ENCODE results near the gene SPTBN5.

The SPTBN5 gene

DNA sequence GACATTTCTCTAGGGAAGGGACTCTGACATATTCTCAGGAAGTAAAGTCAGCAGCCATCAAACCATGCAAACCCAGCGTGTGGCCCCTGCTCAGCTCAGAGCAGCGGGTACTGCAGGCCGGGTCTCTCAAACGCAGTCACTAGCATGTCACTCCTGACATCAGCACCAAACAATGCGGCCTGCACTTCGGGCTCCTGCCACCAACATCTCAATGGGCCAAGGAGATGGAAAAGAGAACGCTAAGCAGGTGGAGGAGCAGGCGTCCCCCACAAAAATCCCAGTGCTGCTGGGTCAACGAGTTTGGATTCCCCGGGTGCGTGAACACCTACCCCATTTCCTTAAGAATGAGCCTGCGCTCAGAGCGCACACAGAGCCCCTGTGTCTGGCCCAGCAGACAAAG lies 9.9 kb upstream of the SPTBN5 start:
- DNase-seq: no peak

DNA sequence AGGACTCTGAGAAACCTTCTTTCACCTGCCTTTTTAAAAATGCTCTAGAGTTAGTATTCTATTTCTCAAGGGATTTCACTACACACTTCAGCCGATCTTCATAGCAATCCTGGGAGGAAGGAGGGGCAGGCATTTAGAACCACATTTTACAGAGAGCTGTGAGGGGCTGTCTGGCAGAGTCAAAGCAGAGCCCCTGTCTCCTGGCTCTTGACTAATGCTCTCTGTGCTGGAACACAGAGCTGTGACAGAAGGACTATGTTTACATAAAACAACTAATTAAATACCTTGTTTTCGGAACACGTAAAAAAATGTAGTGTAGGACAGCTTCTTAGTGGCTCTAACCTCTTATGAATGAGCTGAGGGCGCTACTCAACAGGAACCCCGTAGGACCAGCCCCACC lies 7.6 kb upstream of the SPTBN5 start:
- DNase-seq: no peak

DNA sequence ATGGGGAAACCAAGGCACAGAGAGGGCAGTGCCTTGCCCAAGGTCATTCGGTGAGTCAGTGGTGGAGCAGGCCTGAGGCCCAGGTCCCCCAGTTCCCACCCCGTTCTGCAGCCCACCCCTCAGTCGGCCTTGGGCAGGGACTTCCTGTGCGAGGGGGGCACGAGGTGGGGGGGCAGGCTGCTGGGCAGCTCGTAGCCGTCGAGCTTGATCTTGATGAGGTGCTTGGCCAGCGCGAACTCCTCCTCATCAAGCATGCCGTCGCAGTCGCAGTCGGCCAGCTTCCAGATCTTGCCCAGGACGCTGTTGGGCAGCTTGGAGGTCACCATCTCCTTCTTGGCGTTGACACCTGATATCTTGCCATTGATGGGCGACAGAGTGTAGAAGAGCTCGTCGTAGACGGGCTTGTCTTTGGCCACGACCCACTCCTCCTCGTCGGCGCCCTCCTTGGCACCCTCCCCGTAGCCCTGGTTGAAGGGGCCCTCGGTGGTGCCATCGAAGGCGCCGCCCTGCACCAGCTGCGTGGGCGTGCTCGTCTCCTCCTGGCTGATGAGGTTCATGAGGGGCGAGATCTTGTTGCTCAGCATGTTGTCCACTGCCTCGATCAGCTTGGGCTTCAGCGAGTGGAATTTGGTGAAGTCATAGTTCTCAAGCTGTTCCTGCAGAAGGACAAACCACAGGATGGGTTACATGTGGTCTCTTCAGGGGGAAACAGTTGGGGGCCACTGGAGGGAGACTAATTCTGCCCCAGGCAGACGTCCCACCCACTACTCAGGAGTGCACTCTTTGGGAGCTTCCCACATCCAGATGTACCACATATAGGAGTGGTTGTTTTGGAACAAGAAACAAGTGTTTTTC lies 6.9 kb upstream of the SPTBN5 start:
- no peak for DNase-seq

- no peak for DNase-seq
These were observed 6.1 kb upstream of the SPTBN5 start for GRCh38 chr15:41899854-41900442.

DNA sequence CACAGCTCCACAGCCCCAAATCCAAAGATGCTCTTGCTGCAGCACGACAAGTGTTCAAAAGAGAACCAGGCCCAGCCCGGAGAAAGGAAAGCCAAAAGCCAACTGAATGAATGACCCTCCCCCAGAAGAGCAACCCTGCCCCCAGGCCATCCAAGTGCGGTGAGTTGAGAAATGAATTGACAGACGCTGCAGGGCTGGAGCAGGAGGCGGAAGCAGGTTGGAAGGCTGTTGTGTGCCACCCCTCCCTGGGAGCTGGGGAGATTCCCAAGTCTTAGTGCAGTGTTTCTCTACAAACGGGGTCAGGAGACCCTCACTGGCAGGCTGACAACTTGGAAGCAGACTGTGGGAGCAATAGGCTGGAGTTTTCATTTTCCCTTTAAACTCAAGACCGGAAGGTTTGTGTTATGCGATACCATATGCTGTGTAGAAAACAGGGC lies 3.5 kb upstream of the SPTBN5 start:
- DNase-seq: no peak

- DNase-seq: no peak
These were observed 2.7 kb upstream of the SPTBN5 start for GRCh38 chr15:41896566-41896965.

- DNase-seq: no peak
These were observed 2.1 kb upstream of the SPTBN5 start for GRCh38 chr15:41895957-41896356.

GRCh38 chr15:41895491-41895890 lies 1.6 kb upstream of the SPTBN5 start:
- DNase-seq: no peak

- peak; percentile 60 for DNase-seq
These were observed 1.1 kb upstream of the SPTBN5 start for GRCh38 chr15:41894791-41895463.

- DNase-seq: no peak
These were observed 468 bp upstream of the SPTBN5 start for GRCh38 chr15:41894251-41894790.

DNA sequence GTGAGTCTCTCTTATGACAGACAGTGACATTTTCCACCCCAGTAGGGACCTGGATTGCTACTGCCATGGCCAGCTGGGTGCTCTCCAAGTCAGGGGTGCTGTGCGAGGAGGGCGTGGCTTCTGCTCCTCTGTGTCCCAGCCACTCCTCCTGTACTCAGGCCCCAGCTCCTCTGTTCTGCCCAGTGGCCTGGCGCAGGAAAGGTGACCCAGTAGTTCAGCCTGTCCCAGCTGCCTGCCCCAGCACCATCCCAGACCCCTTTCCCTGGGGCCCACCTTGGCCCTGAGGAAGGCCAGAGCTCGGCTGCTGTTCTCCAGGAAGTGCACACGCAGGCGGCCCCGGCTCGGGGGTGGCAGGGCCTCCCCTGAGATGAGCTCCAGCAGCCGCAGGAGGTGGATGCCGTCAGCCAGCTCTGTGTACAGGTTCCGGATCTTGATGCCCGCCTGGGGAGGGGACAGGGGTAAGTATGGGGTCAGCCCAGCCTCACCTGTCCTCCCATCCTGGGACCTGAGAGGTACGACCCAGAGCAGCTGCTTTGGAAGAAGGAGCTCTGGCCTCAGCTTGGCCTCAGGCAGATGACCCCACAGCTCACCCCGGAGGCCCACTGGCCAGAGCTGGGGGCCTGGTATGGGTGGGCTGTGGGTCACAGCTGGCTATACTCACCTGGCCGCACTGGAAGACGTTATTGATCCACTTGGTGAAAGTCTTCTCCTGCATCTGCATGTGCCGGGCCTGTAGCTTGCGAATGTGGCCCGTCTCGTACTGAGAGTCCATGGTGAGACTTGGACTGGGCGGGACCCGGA lies 1.0 kb downstream of the SPTBN5 start:
- no peak for DNase-seq

DNA sequence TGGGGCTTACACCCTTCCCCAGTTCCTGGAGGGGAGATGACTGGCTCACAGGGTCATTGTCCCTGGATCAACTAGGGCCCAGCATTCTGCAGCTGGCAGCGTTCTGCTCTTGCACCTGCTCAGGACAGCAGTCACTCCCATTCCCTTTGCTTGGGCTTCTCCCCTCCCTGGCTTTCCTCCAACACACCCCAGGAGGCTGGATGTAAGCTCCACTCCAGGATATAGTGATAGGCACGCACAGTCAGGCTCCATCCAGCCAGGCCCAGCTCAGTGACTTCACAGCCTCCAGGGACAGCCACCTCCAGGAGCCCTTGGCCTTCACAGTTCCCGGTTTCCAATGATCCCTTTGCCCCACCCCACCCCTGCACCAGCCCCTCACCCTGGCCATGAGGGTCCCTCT lies 1.9 kb downstream of the SPTBN5 start:
- DNase-seq: no peak

GRCh38 chr15:41891226-41891625 lies 2.6 kb downstream of the SPTBN5 start:
- no peak for DNase-seq

DNA sequence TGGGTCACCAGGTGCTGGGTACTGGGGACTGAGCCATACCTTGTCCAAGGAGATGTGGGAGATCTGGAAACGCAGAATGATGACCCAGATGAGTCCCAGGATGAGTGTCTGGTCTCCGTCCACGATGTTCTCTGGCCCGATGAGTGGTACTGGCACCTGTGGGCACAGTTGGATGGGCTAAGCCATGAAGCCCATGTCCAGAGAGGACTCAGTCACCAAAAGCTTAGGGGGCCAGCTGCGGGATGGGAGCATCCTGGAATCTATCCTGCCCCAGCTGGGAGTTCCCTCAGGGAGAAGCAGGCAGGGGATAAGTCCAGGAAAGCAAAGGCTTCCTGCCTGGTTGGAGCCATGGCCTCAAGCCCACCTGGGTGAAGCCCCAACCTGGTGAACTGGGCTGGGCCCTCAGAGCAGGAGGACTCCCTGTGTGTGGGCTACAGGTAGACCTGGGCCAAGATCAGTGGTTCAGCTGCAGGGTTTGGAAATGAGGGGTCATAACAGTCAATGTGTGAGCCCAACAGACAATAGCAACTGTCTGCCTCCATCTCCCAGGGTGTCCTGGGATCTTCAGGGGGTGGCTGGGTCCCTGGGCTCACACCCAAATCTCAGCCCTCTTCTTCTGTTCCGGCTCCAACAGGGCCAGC lies 3.7 kb downstream of the SPTBN5 start:
- DNase-seq: no peak

DNA sequence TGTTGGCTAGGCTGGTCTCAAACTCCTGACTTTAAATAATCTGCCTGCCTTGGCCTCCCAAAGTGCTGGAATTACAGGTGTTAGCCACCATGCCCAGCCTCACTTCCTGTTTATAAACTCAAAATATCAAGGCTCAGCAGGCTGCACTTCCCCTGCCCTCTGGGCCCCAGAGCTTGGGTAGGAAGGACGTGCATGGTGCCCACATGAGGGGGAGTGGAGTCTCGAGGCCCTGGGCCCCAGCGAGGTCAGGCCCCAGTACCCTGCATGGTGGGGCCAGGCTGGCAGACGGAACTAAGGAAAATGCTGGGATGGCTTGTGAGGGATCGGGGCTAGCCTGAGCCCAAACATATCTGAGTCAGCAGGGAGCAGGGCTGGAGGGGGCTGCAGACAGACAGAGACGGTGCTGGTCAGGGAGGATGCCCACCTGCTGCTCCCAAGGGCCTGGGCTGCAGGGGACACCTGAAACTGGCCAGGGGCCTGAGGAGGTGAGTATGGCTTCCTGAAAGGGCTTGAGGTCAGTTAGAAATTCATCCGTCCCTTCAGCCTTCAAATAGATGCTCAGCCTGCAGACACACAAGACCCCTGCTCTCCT lies 5.1 kb downstream of the SPTBN5 start:
- no peak for DNase-seq

- DNase-seq: no peak
These were observed 6.0 kb downstream of the SPTBN5 start for GRCh38 chr15:41887893-41888292.

DNA sequence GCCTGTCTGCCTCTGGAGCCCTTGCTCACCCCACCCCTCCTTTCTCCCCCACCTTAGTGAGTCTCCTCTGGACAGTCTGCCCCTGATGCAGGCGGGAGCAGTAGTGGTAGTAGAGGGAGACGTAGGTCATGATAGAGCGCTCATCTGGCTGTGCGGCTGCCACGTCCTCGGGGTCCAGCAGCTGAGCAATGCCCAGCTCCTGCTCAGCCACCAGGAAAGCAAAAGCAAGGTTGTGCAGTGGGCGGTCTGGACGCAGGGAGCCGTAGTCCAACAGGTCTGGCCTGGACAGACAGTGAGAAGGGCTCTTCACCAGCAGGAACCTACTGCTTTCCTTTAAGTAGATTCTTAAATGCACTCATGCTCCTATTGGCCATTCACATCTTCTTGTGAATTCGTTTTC lies 6.7 kb downstream of the SPTBN5 start:
- DNase-seq: no peak

GRCh38 chr15:41886741-41887140 lies 7.1 kb downstream of the SPTBN5 start:
- DNase-seq: no peak

GRCh38 chr15:41885841-41886240 lies 8.0 kb downstream of the SPTBN5 start:
- no peak for DNase-seq

DNA sequence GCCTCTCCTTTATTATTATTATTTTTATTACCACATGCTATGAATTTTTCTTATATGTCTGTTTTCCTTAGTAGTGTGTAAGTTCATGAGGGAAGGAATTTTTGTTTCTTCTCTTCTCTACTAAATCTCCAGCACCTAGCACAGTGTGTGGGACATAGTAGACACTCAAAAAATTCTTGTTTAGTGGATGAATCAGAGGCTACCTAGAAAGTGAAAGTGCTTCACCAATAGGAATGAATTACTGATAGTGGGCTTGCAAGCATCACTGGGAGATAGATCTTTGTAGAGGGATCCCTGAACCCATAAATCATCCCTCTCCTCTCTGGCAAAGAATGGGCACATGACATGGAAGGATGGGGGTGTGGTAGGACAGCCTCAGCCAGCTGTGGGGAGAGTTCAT lies 8.5 kb downstream of the SPTBN5 start:
- no peak for DNase-seq

GRCh38 chr15:41884458-41884857 lies 9.4 kb downstream of the SPTBN5 start:
- no peak for DNase-seq

DNA sequence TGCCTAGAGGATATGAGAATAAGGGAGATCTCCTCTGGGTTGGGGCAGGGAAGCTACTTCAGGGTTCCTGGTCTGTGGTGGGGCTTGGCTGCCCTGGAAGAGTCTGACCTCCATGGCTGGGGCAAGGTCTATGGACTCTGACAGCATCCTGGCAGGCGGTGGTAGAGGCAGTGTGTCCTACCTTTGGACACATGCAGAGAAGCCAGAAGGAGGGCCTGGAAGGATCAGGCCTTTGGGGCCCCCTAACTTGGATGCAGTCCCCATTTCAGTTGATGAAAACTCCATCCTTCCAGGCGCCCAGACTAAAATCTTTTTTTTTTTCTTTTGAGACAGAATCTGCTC lies 10.4 kb downstream of the SPTBN5 start:
- DNase-seq: no peak

All from right hindlimb (tissue), 1 donor.